Panc1 (cell line): ENCODE measurements around the gene GAST.

ENCODE experiments used
- CTCF ChIP-seq: fragments of 450-650 bp; IDR thresholded peaks from 2 replicates; pipeline ENCODE4 v1.5.1; 2017; ENCODE audit warnings: mild to moderate bottlenecking
- POLR2AphosphoS5 ChIP-seq: IDR thresholded peaks from 2 replicates; pipeline ENCODE4 v1.6.1; 2012; ENCODE audit warnings: mild to moderate bottlenecking, low read depth, low read length, moderate library complexity
- SIN3A ChIP-seq: IDR thresholded peaks from 2 replicates; pipeline ENCODE4 v1.6.1; 2012; ENCODE audit warnings: low read depth, mild to moderate bottlenecking, low read length, moderate library complexity, borderline replicate concordance; ENCODE audit not compliant: insufficient read depth
- TCF7L2 ChIP-seq: IDR thresholded peaks from 2 replicates; pipeline ENCODE4 v1.6.1; 2011; ENCODE audit warnings: mild to moderate bottlenecking, low read depth, low read length, inconsistent platforms
- TF ChIP-seq, protein P1 (sequence below), 2 experiments: IDR thresholded peaks; 2 replicates each; pipeline ENCODE4 v1.6.1; 2011 to 2012; ENCODE audit warnings: low read depth in 2 of 2, control low read depth in 1 of 2, low read length in 1 of 2, mild to moderate bottlenecking in 1 of 2, moderate library complexity in 1 of 2; ENCODE audit not compliant: insufficient read depth in 1 of 2

- TF ChIP-seq CTCF (no peak), POLR2AphosphoS5 (no peak), TCF7L2 (no peak), SIN3A (no peak)
- TF ChIP-seq, protein P1, sequence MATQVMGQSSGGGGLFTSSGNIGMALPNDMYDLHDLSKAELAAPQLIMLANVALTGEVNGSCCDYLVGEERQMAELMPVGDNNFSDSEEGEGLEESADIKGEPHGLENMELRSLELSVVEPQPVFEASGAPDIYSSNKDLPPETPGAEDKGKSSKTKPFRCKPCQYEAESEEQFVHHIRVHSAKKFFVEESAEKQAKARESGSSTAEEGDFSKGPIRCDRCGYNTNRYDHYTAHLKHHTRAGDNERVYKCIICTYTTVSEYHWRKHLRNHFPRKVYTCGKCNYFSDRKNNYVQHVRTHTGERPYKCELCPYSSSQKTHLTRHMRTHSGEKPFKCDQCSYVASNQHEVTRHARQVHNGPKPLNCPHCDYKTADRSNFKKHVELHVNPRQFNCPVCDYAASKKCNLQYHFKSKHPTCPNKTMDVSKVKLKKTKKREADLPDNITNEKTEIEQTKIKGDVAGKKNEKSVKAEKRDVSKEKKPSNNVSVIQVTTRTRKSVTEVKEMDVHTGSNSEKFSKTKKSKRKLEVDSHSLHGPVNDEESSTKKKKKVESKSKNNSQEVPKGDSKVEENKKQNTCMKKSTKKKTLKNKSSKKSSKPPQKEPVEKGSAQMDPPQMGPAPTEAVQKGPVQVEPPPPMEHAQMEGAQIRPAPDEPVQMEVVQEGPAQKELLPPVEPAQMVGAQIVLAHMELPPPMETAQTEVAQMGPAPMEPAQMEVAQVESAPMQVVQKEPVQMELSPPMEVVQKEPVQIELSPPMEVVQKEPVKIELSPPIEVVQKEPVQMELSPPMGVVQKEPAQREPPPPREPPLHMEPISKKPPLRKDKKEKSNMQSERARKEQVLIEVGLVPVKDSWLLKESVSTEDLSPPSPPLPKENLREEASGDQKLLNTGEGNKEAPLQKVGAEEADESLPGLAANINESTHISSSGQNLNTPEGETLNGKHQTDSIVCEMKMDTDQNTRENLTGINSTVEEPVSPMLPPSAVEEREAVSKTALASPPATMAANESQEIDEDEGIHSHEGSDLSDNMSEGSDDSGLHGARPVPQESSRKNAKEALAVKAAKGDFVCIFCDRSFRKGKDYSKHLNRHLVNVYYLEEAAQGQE (IDR thresholded peaks at IDR 0.05; ENCODE audit: insufficient read depth in 1 of 2, low read depth in 2 of 2, low read length in 1 of 2) = no peak
Measured at GRCh38 chr17:41733348-41734138, 21.4 kb downstream of the GAST start.
